Keratinocyte (primary cell): ENCODE results near the gene CEP68.

ENCODE experiments used
- EZH2 ChIP-seq: IDR thresholded peaks from one replicate; pipeline ENCODE4 v1.6.1; 2012; ENCODE audit warnings: inconsistent platforms, mild to moderate bottlenecking, low read length, moderate library complexity
- TF ChIP-seq, protein P1 (sequence below), 3 experiments: IDR thresholded peaks in 1 of 3; conservative IDR thresholded peaks in 1 of 3; optimal IDR thresholded peaks in 1 of 3; 2 replicates in 2 of 3; 3 replicates in 1 of 3; pipeline versions ENCODE3 to v1.5.1; 2011; ENCODE audit warnings: low read length in 3 of 3, mild to moderate bottlenecking in 3 of 3, moderate library complexity in 2 of 3, control low read depth in 1 of 3, inconsistent platforms in 1 of 3; ENCODE audit not compliant: insufficient read depth in 2 of 3; ENCODE audit errors: extremely low read depth in 1 of 3

DNA sequence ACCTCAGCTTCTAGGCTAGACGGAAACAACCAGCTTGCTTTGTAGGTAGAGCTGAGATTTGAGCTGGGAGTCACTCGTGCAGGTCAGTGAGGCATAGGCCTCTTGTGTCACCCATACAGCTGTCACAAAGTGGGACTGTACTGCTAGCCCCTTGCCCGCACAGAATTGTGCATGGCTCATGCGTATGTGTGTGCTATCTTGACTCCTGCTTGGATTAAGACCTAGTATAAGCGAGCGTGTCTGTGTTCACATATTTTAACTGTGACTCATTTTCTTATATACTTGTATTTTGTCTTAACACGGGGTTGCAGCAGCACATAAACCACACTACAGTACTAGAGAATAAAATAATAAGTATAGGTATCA is 20.1 kb downstream of the CEP68 start:
- TF ChIP-seq, protein P1, sequence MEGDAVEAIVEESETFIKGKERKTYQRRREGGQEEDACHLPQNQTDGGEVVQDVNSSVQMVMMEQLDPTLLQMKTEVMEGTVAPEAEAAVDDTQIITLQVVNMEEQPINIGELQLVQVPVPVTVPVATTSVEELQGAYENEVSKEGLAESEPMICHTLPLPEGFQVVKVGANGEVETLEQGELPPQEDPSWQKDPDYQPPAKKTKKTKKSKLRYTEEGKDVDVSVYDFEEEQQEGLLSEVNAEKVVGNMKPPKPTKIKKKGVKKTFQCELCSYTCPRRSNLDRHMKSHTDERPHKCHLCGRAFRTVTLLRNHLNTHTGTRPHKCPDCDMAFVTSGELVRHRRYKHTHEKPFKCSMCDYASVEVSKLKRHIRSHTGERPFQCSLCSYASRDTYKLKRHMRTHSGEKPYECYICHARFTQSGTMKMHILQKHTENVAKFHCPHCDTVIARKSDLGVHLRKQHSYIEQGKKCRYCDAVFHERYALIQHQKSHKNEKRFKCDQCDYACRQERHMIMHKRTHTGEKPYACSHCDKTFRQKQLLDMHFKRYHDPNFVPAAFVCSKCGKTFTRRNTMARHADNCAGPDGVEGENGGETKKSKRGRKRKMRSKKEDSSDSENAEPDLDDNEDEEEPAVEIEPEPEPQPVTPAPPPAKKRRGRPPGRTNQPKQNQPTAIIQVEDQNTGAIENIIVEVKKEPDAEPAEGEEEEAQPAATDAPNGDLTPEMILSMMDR (optimal IDR thresholded peaks at IDR 0.05 in 1 of 3, IDR thresholded peaks at IDR 0.05 in 1 of 3, conservative IDR thresholded peaks at IDR 0.05 in 1 of 3; ENCODE audit: extremely low read depth in 1 of 3, insufficient read depth in 2 of 3, low read length in 3 of 3) = no peak
- no peak for TF ChIP-seq EZH2
